HG03135 (cell line): ENCODE results near the gene MTX1.
A peak's percentile ranks its signal among the peaks of the same experiment; 100 is the strongest.
"Not testable (repeated sequence)": the region's sequence is repeated elsewhere in the genome, so short reads cannot be mapped to it uniquely, and the experiment has no call there.

Experiments
- ATAC-seq: cut with Tn5 transposase; IDR thresholded peaks from one replicate; pipeline ENCODE4 v1.9.1; 2021; ENCODE audit warnings: mild to moderate bottlenecking, moderate library complexity; ENCODE audit not compliant: unreplicated experiment

Gene MTX1, protein sequence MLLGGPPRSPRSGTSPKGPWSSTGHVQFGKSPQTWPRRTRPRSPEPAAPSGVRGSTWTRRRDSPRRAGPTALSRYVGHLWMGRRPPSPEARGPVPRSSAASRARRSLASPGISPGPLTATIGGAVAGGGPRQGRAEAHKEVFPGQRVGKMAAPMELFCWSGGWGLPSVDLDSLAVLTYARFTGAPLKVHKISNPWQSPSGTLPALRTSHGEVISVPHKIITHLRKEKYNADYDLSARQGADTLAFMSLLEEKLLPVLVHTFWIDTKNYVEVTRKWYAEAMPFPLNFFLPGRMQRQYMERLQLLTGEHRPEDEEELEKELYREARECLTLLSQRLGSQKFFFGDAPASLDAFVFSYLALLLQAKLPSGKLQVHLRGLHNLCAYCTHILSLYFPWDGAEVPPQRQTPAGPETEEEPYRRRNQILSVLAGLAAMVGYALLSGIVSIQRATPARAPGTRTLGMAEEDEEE

DNA sequence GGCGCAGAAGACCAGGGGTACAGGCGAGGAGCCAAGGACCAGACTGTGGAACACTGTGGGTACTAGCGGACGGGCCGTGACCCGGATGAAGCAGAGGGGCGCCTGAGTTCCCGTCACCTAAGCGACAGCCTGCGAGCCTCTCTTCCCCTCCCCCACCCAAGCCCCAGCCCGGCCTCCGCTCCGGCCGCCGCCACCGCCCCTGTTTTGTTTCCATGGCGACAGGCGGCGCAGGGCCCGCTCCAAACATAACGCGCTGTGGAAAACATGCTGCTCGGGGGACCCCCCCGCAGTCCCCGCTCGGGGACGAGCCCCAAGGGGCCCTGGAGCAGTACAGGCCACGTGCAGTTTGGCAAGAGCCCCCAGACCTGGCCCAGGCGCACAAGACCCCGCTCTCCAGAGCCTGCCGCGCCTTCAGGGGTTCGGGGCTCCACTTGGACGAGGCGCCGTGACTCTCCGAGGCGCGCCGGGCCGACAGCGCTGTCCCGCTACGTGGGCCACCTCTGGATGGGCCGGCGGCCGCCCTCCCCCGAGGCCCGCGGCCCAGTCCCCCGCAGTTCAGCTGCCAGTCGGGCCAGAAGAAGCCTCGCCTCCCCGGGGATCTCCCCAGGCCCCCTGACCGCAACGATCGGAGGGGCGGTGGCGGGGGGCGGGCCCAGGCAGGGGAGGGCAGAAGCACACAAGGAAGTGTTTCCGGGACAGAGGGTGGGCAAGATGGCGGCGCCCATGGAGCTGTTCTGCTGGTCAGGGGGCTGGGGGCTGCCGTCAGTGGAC, at the start of gene MTX1:
Gene MTX1 (plus strand): TSS at position 155 of the 771 bp plus-strand sequence. CDS start 110 bp downstream, at position 265.
- ATAC-seq: peak; percentile 71

DNA sequence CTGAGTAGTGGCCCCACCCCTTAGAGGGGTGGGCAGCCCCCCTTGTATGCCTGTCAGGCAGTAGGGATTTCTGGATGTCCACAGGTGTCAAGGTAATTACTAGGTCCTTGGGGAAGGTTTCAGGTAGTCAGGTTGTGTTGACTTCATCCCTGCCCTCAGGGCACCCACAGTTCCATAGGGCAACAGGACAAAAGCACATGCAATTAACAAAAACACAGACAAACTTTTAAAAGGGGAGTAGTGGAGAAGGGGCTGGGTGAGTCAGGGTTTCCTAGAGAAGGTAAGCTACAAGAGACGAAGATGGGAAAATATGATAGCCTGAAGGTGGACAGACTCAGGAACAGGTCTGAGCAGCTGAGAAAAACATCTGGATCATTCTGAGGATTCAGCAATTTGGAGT, 49.5 kb upstream of the MTX1 start:
- no peak for ATAC-seq

DNA sequence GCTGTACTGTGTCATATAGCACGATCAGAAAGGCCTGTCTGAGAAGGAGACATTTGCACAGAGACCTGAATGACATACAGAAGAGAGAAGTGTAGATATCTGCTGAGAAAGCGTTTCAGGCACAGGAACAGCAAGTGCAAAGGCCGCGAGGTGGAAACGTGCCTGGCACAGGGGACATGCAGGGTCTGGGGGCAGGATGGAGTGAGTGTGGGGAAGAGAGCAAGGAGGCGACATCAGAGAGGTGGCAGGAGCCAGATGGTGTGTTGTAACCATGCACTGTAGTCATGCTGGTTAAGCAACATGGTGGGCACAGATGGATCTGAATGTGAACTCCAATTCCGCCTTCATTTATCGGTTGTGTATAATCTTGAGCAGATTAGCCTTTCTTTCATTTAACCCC, 48.4 kb upstream of the MTX1 start:
- no peak for ATAC-seq

DNA sequence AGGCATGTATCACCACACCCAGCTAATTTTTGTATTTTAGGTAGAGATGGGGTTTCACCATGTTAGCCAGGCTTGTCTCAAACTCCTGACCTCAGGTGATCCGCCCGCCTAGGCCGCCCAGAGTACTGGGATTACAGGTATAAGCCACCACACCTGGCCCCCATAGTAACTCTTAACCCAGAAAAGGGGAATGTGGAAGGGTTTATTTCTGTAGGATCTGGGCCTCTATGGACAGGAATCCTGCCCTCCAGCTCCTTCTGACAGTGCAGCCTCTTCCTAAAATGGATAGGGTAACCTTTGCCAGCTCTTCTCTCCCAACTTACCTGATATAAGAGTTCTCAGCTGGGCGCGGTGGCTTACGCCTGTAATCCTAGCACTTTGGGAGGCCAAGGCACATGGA, 45.9 kb upstream of the MTX1 start:
- ATAC-seq: not testable (repeated sequence)

DNA sequence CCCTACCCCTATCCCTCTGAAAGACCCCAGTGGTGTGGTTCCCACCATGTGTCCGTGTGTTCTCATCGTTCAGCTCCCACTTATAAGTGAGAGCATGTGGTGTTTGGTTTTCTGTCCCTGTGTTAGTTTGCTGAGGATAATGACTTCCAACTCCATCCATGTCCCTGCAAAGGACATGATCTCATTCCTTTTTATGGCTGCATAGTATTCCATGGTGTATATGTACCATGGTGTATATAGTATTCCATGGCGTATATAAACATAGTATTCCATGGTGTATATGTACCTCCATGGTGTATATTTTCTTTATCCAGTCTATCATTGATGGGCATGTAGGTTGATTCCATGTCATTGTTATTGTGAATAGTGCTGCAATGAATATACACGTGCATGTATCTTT, 44.7 kb upstream of the MTX1 start:
- ATAC-seq: not testable (repeated sequence)

DNA sequence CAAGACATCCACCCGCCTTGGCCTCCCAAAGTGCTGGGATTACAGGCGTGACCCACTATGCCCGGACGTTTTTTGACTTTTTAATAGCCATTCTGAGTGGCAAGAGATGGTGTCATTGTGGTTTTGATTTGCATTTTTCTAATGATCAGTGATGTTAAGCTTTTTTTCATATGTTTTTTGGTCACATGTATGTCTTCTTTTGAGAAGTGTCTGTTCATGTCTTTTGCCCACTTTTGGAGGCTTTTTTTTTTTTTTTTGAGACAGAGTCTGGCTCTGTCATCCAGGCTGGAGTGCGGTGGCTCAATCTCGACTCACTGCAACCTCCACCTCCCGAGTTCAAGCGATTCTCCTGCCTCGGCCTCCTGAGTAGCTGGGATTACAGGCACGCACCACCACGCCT, 43.9 kb upstream of the MTX1 start:
- ATAC-seq: not testable (repeated sequence)

DNA sequence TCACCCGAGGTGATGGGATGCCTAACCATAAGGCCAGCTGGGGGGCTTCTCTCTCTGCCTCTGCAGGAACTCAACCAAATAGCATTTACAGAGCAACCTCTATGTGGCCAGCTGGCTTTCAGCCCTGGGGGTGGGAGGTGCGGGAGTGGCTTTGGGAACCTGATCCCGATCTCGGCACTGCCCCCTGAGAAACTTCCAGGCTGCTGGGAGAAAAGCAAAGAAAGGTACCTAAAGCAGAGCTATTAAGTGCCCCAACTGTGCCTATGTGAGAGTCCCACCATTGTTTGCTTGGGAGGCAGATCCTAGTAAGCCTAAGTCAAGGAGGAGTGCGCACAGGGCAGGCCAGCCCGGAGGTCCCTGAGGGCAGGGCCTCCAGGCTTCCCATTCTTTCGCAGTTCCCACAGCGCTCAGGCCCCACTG, 42.4 kb upstream of the MTX1 start:
- no peak for ATAC-seq

DNA sequence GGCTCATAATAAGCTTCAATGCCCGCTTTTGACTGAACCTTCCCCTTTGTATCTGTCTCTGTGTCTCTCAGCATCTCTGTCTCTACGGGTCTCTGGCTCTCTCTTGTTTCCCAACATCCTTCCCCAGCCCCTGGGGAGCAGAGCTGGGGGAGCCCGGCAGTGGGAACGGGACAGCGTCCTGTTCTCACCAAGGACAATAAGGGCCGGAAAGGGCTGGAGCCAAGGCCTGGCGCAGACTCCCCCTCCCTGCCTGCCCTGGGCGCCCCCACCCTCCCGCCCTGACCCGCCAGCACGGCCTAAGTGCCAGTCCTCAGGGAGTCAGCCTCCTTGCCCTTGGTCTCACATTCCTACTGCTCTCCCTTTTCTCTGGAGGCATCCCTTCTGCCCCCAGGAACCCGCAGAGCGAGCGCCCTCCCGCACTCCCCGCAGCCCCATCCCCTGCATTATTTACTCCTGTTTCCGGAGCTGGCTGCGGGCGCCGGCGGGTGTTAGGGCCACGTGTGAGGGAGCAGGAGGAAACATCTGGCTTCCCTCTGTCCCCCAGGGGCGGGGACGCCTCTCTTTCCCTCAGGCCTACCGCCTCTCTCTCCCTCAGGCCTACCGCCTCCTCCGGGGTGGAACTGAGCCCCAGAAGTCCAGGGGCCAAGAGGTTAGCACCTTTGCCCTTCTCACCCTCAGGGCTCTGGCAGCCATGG, 41.9 kb upstream of the MTX1 start:
- ATAC-seq: no peak

DNA sequence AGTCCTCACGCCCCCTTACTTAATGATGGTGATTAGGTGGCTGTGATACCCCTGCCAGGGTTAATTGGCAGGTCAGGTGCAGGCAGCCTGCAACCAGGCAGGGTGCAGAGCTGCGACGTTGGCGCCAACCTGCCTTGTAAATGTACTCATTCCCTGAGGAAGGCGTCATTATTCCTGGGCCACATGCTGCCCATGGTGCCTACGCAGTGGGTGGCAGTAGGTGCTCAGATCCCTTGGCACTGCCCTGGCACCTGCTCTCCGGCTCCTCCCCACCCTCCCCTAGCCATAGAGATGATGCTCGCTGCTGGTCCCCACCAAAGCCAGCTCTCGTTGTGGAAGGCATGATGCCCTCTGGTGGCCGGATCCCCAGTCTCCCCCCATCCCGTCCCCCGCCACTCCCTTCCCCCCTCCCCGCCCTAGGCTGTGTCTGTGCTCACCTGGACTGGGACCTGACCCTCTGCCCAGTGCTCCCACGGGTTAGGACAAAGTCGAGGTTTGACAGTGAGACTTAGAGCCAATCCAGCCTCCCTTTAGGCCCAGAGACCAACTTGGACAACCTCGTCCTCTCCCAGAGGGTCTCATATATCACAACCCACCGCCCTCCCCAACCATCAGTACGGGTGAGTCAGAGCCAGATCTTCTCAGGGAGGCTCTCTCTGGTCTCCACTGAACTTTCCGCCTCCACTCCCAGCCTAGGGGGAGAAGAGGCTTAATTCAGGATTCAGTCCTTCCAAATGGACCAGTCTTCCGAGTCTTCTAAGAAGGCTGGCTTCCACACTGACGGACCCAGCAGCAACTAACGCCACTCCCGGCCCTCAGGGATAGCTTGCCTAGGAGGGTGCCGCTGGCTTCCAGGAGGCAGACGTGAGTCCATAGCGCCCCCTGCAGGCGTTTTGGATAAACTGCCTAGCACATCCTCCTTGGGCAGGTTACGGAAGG, 41.1 kb upstream of the MTX1 start:
- ATAC-seq: peak; percentile 55

DNA sequence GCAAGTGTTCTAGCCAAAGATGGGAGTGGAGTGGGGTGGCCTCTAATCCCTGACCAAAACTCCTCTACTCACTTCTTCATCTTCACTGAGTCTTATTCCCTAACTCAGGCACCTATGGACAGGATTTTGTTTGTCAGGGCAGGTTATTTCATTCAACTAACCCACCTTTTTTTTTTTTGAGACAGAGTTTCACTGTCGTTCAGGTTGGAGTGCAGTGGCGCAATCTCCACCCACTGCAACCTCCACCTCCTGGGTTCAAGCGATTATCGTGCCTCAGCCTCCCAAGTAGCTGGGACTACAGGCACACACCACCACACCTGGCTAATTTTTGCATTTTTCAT, 40.4 kb upstream of the MTX1 start:
- ATAC-seq: not testable (repeated sequence)

DNA sequence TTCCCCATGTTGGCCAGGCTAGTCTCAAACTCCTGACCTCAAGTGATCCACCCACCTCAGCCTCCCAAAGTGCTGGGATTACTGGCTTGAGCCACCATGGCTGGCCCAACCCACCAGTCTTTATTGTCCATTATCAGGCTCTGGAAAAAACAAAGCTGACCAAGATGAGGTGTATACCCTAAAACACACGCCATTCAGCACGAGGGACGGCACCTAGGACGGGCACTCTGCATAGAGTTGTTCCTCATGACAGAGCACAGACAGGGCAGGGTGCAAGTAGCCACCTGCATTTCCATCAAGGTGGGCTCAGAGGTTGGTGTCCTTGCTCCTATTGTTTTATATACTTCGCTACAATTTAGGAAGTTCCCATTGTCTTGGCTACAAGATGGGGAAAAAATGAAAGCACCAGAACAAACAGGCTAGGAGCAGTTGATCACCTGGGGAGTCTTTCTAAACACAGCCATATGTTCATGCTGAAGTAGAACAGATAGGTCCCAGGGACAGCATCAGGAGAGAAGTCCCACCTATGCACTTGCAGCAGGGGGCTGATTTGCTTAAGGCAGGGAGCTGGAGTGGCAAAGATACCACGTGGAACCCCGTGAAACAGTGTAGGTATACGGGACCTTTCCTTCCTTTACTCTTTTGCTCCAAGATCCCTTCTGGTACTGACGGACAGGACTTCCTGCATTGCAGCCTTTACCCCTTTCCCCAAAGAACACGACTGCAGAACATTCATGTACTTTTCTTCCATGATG, 39.9 kb upstream of the MTX1 start:
- ATAC-seq: no peak

DNA sequence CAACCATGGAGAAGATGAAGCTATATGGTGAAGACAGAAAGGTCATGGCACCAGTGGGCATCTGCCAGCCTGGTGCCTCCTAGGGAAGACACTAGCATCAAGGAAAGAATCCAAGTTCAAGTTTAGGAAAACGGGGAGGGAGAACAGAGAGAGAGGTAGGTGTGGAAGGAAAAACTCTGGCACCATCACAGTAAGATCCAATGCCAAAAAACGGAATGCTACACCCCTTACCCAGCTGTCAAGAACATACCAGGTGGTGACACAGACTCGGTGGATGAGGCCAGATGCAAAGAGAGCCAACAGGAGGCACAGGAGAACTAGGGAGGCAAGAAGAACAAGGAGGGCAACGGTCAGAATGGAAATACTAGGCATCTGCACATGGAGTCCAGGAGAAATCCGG, 39.0 kb upstream of the MTX1 start:
- no peak for ATAC-seq

DNA sequence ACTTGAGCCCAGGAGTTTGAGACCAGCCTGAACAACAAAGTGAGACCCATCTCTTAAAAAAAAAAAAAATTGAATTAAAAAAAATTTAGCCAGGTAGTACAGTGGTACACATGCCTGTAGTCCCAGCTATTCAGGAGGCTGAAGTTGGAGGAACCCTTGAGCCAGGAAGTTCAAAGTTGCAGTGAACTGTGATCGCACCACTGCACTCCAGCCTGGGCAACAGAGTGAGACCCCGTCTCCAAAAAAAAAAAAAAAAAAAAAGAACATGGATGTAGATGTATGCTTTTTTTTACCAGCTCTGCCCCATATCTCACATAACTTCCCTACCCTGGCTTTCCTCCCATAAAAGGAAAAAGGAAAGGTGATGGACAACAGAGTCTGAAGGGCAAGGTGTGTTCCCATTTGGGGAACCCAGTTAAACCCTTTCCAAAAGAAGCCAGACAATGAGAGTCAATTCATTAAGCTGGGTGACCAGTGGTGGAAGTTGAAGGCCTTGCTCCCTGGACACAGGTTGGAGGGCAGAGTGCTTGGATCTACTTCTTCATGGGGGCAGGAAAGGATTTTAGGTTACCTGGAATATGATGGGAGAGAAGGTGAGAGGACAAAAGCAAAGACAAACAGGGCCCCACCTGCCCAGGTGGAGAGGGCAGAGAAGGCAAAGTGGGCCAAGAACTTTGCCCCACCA, 38.3 kb upstream of the MTX1 start:
- ATAC-seq: no peak

DNA sequence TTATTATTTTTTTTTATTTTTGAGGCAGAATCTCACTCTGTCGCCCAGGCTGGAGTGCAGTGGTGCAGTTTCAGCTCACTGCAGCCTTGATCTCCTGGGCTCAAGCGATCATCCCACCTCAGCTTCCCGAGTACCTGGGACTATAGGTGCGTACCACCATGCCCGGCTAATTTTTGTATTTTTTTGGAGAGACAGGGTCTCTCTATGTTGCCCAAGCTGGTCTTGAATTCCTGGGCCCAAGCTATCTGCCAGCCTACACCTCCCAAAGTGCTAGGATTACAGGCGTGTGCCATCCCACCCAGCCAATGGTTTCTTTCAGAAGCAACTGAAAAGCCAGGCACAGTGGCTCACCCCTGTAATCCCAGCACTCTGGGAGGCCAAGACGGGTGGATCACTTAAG, 37.7 kb upstream of the MTX1 start:
- ATAC-seq: no peak

DNA sequence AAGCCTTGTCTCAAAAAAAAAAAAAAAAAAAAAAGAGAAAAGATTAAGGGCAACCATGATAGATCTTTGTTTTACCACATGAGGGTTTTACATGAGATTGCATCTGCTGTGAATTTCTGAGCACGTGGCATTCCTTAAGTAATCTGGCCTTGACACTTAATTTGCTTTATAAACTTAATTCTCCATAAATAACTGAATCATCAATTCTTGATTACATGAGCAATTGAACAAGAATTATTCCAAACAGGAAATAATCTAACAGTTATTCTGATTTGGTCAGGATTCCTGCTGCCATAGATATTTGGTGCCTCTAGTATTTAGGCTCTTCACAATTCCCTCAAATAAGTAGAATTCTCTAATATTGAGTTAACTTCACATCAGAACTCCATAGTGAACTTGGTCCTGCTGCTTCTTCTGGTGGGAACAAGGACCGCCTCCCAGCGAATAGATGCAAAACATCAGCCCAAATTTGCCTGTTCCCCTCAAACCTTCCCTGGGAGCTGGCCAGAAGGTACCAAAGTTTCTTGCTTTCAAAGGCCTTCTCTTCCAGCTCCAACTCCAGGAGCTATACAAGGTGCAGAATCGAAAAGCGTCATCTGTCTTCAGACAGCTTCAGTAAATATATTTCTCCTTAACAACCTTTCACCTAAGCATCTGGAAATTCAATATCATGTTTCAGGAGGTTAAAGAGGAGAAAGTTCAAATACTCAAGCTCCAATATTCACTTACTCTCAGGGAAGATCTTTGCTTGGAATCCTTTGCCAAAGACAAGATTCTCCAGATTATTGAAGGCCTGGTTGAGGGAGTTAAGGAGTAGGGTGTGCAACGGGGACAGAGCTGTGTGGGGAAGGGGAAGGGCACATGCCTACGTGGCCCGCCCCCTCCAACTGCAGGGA, 36.4 kb upstream of the MTX1 start:
- ATAC-seq: no peak

DNA sequence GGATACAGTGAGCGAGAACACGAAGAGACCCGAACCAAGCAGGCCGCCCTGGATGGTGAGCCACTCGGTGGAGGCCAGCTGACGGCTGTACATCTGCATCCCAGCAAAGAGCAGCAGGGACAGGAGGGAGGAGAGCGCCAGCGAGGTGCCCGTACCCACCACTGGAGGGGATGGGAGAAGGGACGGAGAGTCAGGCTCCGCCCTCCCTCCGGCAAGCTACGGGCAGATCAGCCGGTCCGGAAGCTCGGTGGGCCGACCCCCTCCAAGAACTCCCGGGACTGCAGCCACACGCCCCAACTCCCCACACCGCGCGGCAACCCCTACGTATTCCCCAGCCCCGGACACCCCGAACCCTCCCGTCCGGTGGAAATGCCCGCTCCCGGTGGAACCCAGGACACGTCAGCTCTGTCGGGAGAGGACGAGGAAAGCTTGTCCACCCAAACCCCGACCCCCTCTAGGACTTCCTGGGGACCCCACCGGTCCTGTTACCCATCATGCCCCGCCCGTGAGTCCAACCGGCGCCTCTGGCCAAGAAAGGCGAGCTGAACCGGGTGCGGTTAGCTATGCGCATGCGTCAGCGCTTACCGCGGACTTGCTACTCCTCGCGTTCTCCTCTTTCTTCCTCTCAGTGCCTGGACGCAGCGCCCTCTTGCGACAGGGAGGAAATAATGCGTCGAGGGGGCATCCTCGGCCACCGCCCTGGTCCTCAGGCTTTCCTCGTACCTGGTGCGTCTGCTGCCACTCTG, 35.6 kb upstream of the MTX1 start, which contains the start of gene KRTCAP2:
Gene KRTCAP2 (minus strand): TSS at position 573 of the 746 bp plus-strand sequence. CDS start 80 bp downstream, at position 493.
- ATAC-seq: peak; percentile 85
